HepG2 (cell line): ENCODE data around the gene SFMBT1. TPM values are rescaled to one million over a fixed set of nuclear protein-coding genes. Genes with fewer than 3 reads are reported as not detected.

Experiments used
- ATAC-seq: fragments of 200-7000 bp; cut with Tn5 transposase; 3 replicates; pipeline ENCODE4 v1.9.1; 2020; ENCODE audit warnings: mild to moderate bottlenecking, moderate library complexity
- BruUV-seq: library from RNA; stranded (reverse); fragments of 400-500 nt; replicated peaks from 2 replicates; lab custom pipeline; 2021; lab: Mats Ljungman, UMichigan
- CTCF ChIA-PET: fragments of 300-600 bp; formaldehyde crosslinking; extraction: SDS; loops from one replicate; lab custom pipeline; 2021; ENCODE audit warnings: low total read pairs, inconsistent platforms, low intra/inter-chr PET ratio; lab: Yijun Ruan, JAX
- POLR2A ChIA-PET: fragments of 350-600 bp; sonication (Branson Sonifier 250); formaldehyde crosslinking; loops from one replicate; lab custom pipeline; 2020; ENCODE audit warnings: antibody characterized with exemption, inconsistent platforms; lab: Yijun Ruan, JAX
- DNase-seq: peaks from one replicate; pipeline ENCODE4 v3.0.0-alpha.2; 2015; ENCODE audit warnings: low spot score
- FAIRE-seq: peaks from 3 replicates; lab custom pipeline; 2011; peaks lifted over from hg19 to GRCh38; lab: Jason Lieb, UNC
- H2AFZ ChIP-seq: one replicate; pipeline ENCODE4 v1.6.1; 2011; ENCODE audit warnings: low read length, inconsistent platforms
- H3K27ac ChIP-seq: fragments of 300-600 bp; 3 replicates; pipeline ENCODE4 v1.8.0; 2011; ENCODE audit warnings: mixed run types, mild to moderate bottlenecking, mixed read lengths, low read length, inconsistent platforms; ENCODE audit not compliant: insufficient read depth; ENCODE audit errors: extremely low read length
- H3K27me3 ChIP-seq, 2 experiments: fragments of 200-600 bp in 1 of 2; 2 replicates in 1 of 2; 3 replicates in 1 of 2; pipeline versions ENCODE4 v1.6.0 to v1.8.0; 2011; ENCODE audit warnings: low read length in 2 of 2, mild to moderate bottlenecking in 2 of 2, moderate library complexity in 2 of 2, inconsistent platforms in 1 of 2; ENCODE audit not compliant: insufficient read depth in 2 of 2, control insufficient read depth in 1 of 2
- H3K36me3 ChIP-seq, 2 experiments: fragments of 200-600 bp in 1 of 2; replicated peaks in 1 of 2; 2 replicates in 1 of 2; 3 replicates in 1 of 2; pipeline versions ENCODE4 v1.5.1 to v1.8.0; 2011; ENCODE audit warnings: low read length in 2 of 2, inconsistent platforms in 1 of 2; ENCODE audit not compliant: insufficient read depth in 2 of 2, control insufficient read depth in 1 of 2
- H3K4me1 ChIP-seq: 2 replicates; pipeline ENCODE4 v1.5.1; 2012; ENCODE audit warnings: low read length, inconsistent platforms; ENCODE audit not compliant: insufficient read depth
- H3K4me2 ChIP-seq: 2 replicates; pipeline ENCODE4 v1.6.0; 2011; ENCODE audit warnings: low read depth, low read length, inconsistent platforms
- H3K4me3 ChIP-seq, 3 experiments: fragments of 200-600 bp in 1 of 3; sonication (generic), shearing (Covaris generic) in 1 of 3; replicated peaks in 1 of 3; 2 replicates each; pipeline ENCODE4 v1.5.1; 2011 to 2016; ENCODE audit warnings: low read length in 3 of 3, inconsistent platforms in 2 of 3, low read depth in 2 of 3, mild to moderate bottlenecking in 2 of 3, control low read depth in 1 of 3, mixed read lengths in 1 of 3; ENCODE audit not compliant: insufficient read depth in 1 of 3
- H3K79me2 ChIP-seq: one replicate; pipeline ENCODE4 v1.6.1; 2011; ENCODE audit warnings: low read length, inconsistent platforms; ENCODE audit not compliant: insufficient read depth
- H3K9ac ChIP-seq: 2 replicates; pipeline ENCODE4 v1.6.0; 2011; ENCODE audit warnings: mild to moderate bottlenecking, low read depth, low read length, inconsistent platforms; ENCODE audit not compliant: insufficient read depth
- H3K9me3 ChIP-seq: 2 replicates; pipeline ENCODE4 v1.5.1; 2012; ENCODE audit warnings: mild to moderate bottlenecking, low read length
- H4K20me1 ChIP-seq: 2 replicates; pipeline ENCODE4 v1.6.0; 2011; ENCODE audit warnings: inconsistent platforms, mild to moderate bottlenecking, low read length, moderate library complexity; ENCODE audit not compliant: insufficient read depth
- KMT2B ChIP-seq: IDR thresholded peaks from 2 replicates; pipeline ENCODE4 v1.6.1; 2016; ENCODE audit warnings: missing genetic modification reagents, missing compliant biosample characterization
- MZF1 ChIP-seq: sonication (generic); formaldehyde crosslinking; IDR thresholded peaks from 2 replicates; pipeline ENCODE4 v1.8.1; 2023; ENCODE audit warnings: mild to moderate bottlenecking, missing genetic modification reagents, borderline replicate concordance
- THRA ChIP-seq: sonication (generic); formaldehyde crosslinking; IDR thresholded peaks from 2 replicates; pipeline ENCODE4 v1.4.0; 2020; ENCODE audit warnings: missing genetic modification reagents, borderline replicate concordance
- ZNF557 ChIP-seq: sonication (generic); formaldehyde crosslinking; IDR thresholded peaks from 2 replicates; pipeline ENCODE4 v1.4.0; 2020; ENCODE audit warnings: missing genetic modification reagents
- ZSCAN25 ChIP-seq: sonication (generic); formaldehyde crosslinking; IDR thresholded peaks from 2 replicates; pipeline ENCODE4 v1.8.0; 2022; ENCODE audit warnings: mild to moderate bottlenecking, missing genetic modification reagents
- WGBS: methylation state at CpG from one replicate; pipeline ENCODE4 v1.1.6; 2017; ENCODE audit warnings: low lambda C conversion rate; 5-methylcytosine and 5-hydroxymethylcytosine counted together
- in situ Hi-C: cut with HindIII; loops from 2 replicates; pipeline ENCODE4 v1.10.0; 2017; ENCODE audit warnings: low pct_unique_long_range_greater_than_20kb; ENCODE audit not compliant: extremely low pct_ligation_motif_present
- intact Hi-C: fragments of 100-400 bp; cut with micrococcal nuclease; formaldehyde crosslinking; loops from one replicate; pipeline ENCODE4 v1.10.0; 2022; ENCODE audit not compliant: unreplicated experiment
- polyA plus RNA-seq, 8 experiments: library from polyadenylated mRNA; depleted of rRNA in 3 of 8; stranded (reverse) in 7 of 8; unstranded in 1 of 8; fragments of >200 nt; fragmentation: Illumina TruSeq in 4 of 8; extraction: Trizol in 4 of 8; gene quantifications; 2 replicates each; pipeline versions ENCODE4 v1.2.1 to v1.2.3, GENCODE V29; 2011 to 2016; ENCODE audit warnings: low read depth in 4 of 8, missing spikeins in 1 of 8, mixed read lengths in 1 of 8; ENCODE audit not compliant: insufficient read depth in 1 of 8
- total RNA-seq, 5 experiments: library from RNA; depleted of rRNA; stranded (reverse); fragments of >200 nt; fragmentation: Illumina TruSeq; extraction: Trizol; gene quantifications; 2 replicates each; pipeline ENCODE4 v1.2.3, GENCODE V29; 2016; ENCODE audit warnings: low read depth in 1 of 5
- TF ChIP-seq, protein P1 (sequence below): sonication (generic); formaldehyde crosslinking; IDR thresholded peaks from 2 replicates; pipeline ENCODE4 v1.5.0; 2020; ENCODE audit warnings: mild to moderate bottlenecking, missing genetic modification reagents

The SFMBT1 gene
- total and polyA plus RNA-seq, 2 of the 13 experiments (the other 11 are each of a cell fraction or from before 2014, with no cell fraction given) = 3.8 to 12.8 TPM

- ATAC-seq = no peak
- Histone ChIP-seq H3K27me3 (no peaks in the 10 kb centered on the region), H3K79me2 (peaks cover 25% of the 10 kb centered on the region), H3K27ac (no peak overlapping the region), H3K9ac (no peak overlapping the region), H3K4me3 (no peak overlapping the region), H3K4me2 (no peak overlapping the region), H3K36me3 (no peaks in the 10 kb centered on the region), H3K9me3 (no peaks in the 10 kb centered on the region), H2AFZ (no peak overlapping the region), H3K4me1 (peaks cover 26% of the 10 kb centered on the region), H4K20me1 (no peaks in the 10 kb centered on the region)
- WGBS = 94% methylated on average over 4 of the region's 4 CpGs
- ChIA-PET POLR2A (interaction anchor here (0.6 kb wide), 1 partner anchor 47 kb away, joined by 3 read pairs; no protein-coding TSS in a partner anchor), CTCF (no interaction called here)
- in situ Hi-C loops = no loop called here
- TF ChIP-seq MZF1 (no peak), THRA (CRISPR knock-in tag) (no peak), ZNF557 (CRISPR knock-in tag) (no peak), ZSCAN25 (CRISPR knock-in tag) (no peak)
- DNase-seq = no peak
- intact Hi-C loops = no loop called here
- BruUV-seq = no TSS peak
- FAIRE-seq = no peak
These were observed 18.5 kb downstream of the SFMBT1 start for GRCh38 chr3:53027254-53027844.

DNA sequence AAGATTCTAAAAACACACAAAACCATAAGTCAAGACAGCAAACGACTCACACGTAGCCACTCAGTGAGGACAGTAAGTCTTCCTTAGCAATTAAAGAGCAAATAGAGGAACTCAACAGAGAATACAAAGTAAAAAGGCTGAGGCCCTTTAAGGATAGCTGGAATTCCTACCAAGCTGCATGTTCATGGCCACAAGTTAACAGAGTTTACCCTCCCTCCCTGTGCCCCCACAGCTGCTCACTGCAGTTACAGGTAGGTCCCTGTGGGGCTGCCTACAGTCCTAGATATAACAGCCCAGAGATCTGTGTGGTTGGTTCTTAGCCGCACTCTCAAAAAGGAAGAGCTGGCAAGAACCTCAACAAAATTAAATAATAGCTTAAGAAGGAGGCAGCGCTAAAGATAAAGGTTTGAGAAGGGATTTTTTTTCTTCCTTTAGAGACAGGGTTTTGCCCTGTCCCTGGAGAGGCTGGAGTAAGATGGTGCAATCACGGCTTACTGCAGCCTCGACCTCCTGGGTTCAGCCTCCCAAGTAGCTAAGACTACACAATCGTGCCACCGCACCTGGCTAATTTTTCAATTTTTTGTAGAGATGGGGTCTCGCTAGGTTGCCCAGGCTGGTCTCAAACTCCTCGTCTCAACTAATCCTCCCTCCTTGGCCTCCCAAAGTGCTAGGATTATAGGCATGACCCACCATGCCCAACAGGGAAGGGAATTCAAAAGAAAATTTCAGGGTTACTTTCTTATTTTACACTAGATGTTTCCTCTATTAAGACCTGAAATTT is 19.3 kb downstream of the SFMBT1 start:
- no TSS peak for BruUV-seq
- TF ChIP-seq, protein P1, sequence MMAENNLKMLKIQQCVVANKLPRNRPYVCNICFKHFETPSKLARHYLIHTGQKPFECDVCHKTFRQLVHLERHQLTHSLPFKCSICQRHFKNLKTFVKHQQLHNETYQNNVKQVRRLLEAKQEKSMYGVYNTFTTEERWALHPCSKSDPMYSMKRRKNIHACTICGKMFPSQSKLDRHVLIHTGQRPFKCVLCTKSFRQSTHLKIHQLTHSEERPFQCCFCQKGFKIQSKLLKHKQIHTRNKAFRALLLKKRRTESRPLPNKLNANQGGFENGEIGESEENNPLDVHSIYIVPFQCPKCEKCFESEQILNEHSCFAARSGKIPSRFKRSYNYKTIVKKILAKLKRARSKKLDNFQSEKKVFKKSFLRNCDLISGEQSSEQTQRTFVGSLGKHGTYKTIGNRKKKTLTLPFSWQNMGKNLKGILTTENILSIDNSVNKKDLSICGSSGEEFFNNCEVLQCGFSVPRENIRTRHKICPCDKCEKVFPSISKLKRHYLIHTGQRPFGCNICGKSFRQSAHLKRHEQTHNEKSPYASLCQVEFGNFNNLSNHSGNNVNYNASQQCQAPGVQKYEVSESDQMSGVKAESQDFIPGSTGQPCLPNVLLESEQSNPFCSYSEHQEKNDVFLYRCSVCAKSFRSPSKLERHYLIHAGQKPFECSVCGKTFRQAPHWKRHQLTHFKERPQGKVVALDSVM (CRISPR knock-in tag) = 0 out of 2 replicates have a peak, but pooled peaks have one; percentile 17
- TF ChIP-seq KMT2B (CRISPR knock-in tag) = no peak
- Histone ChIP-seq H3K4me3 (no peak overlapping the region), H3K27me3 (no peaks in the 10 kb centered on the region), H3K4me1 (peaks cover 22% of the 10 kb centered on the region), H3K79me2 (peaks cover 26% of the 10 kb centered on the region), H2AFZ (no peak overlapping the region), H3K4me2 (no peak overlapping the region), H3K9ac (no peak overlapping the region), H3K27ac (no peak overlapping the region), H3K36me3 (no peaks in the 10 kb centered on the region), H4K20me1 (no peaks in the 10 kb centered on the region), H3K9me3 (no peaks in the 10 kb centered on the region)
- POLR2A ChIA-PET = interaction anchor here (0.8 kb wide), 1 partner anchor 19 kb away, joined by 3 read pairs; the partner anchor contains the start of gene SFMBT1
- ATAC-seq (peak; percentile 88), DNase-seq (no peak), FAIRE-seq (no peak)
- CTCF ChIA-PET = no interaction called here
- in situ Hi-C loops (no loop called here), intact Hi-C loops (no loop called here)
- WGBS = 82% methylated on average over 10 of the region's 10 CpGs
